Islet of Langerhans (tissue), 1 donor: ENCODE results near the gene SYT5.
"Not testable (repeated sequence)": the region's sequence is repeated elsewhere in the genome, so short reads cannot be mapped to it uniquely, and the experiment has no call there.

Experiments
- FAIRE-seq: peaks from one replicate; lab custom pipeline; 2011; peaks lifted over from hg19 to GRCh38; lab: Jason Lieb, UNC

SYT5 gene

DNA sequence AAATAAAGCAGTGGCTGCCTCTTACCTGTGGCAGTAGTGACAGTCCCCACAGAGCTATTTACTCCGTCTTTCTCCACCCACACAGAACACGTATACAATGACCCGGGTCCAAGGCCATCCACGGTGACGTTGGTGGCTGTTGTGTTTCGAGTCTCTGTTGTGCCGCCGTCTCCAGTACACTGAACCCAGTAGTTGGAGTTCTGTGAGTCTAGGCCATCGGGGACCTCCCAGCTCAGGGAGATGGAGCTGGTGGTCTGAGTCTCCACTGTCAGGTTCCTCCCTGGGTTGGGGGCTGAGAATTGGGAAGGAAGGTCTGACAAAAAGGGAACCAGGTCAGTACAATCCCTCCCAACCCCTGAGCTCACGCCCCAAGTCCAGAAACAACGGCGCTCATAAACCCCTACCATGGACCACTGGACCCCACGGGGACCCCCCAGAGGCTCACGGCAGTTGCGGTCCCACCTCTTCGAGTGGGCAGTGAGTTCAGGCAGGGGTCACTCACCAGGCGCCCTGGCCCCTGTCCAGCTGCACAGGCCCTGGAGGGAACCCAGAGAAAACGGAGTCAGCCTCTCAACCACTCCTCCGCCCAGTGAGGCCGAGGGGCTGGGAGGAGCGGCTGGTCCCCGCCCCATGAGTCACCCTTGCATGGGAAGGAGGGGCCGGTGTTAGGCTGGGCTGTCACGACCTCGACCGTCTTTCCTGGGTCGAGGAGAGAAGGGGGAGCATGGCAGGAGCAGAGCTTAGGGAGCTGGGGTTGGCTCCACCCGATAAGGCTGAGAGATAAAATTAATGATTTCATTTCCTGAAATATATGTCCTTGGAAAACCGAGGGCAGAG, 26.8 kb upstream of the SYT5 start:
- no peak for FAIRE-seq

DNA sequence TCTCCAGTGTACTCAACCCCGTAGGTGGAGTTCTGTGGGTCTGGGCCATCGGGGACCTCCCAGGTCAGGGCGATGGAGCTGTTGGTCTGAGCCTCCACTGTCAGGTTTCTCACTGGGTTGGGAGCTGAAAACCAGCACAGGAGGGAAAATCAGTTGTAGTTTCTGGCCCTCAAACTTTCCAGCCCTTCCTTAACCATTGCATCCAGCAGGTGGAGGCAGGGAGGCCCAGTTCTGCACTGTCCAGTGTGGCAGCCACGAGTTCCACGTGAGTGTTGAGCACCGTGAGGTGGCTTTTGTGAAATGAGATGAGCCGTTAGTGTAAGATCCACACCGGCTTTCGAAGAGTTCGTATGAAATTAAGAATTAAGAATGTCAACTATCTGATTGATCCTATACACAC, 22.1 kb upstream of the SYT5 start:
- not testable (repeated sequence) for FAIRE-seq

- FAIRE-seq: no peak
Observed at GRCh38 chr19:55199620-55200204, 19.6 kb upstream of the SYT5 start.

GRCh38 chr19:55198651-55199050, 18.6 kb upstream of the SYT5 start:
- FAIRE-seq: no peak

DNA sequence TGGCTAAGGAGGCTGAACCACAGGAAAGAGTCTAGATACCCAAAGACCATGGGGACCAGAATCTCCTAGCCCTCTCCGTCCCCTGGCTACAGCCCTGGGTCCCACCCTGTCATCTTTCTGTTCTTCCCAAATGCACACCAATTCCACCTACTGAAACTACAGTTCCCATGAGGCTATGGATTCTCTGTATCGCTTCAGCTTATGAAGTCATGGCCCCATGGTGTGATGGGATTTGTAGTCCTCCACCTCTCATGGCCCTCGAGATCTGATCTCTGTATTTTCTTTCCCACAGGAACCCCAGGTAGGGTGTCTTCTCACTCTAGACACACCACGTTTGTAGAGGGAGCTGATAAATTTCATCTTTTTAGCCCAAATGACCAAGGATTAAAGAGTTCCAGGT, 17.4 kb upstream of the SYT5 start:
- FAIRE-seq: no peak

DNA sequence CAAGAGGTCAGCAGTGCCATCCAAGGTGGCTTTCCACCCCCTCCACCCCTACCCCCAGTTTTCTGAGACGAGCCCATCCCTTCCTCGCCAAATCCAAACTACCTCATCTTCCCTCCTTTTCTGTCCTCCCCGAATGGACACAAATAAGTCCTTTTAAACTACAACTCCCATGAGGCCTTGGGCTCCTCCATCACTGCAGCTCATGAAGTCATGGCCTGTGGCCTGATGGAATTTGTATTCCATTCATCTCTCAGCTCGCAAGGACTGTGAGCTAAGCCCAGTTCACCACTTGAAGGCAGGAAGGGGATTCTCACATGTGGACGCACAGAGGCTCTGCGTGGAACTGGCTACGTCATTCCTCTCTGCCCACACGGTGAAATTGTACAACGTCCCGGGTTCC, 16.7 kb upstream of the SYT5 start:
- FAIRE-seq: no peak

GRCh38 chr19:55193481-55193880, 13.4 kb upstream of the SYT5 start:
- FAIRE-seq: no peak

GRCh38 chr19:55189403-55189835, 9.3 kb upstream of the SYT5 start:
- FAIRE-seq: no peak

GRCh38 chr19:55188625-55189024, 8.5 kb upstream of the SYT5 start:
- no peak for FAIRE-seq

- FAIRE-seq: no peak
Observed at GRCh38 chr19:55186080-55186479, 6.0 kb upstream of the SYT5 start.

- FAIRE-seq: no peak
Observed at GRCh38 chr19:55181740-55182139, 1.7 kb upstream of the SYT5 start.

DNA sequence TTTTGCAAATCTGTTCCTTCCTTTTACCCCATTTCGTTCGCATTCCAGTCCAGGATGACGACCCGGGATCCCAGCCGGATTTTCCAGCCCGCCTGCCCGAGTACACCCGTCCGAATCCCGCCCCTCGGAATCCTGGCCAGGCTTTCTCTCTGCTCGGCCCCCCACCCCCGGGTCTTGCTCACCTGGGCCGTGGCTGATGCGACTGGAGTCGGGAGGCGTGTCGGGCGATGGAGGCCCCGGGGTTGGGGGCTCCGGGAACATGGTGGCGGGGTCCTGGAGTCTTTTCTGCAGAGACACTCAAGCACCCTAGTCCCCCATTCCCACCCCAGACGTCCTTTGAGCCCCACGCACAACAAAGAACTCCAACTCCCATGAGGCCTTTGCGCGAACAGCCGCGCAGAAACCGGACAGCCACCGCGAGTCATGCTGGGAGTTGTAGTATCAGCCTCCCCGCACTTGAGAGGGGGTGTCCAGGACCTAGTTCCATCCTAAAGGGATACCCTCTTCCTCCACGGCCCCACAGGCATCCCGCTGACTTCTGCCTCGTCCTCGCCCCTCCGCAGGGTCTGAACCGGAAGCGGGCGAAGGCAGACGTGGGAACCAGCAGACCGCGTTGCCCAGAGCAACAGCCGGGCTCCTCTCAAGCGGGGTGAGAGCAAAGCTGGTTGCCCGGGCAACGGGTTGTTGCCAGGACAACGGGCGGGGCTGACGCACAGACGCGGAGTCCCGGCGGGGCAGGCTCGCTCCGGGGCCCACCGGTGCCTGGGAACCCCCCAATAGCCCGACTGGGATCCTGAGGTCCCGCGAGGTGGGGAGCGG, 1.1 kb downstream of the SYT5 start:
- no peak for FAIRE-seq

- no peak for FAIRE-seq
Observed at GRCh38 chr19:55176076-55176475, 4.0 kb downstream of the SYT5 start.

DNA sequence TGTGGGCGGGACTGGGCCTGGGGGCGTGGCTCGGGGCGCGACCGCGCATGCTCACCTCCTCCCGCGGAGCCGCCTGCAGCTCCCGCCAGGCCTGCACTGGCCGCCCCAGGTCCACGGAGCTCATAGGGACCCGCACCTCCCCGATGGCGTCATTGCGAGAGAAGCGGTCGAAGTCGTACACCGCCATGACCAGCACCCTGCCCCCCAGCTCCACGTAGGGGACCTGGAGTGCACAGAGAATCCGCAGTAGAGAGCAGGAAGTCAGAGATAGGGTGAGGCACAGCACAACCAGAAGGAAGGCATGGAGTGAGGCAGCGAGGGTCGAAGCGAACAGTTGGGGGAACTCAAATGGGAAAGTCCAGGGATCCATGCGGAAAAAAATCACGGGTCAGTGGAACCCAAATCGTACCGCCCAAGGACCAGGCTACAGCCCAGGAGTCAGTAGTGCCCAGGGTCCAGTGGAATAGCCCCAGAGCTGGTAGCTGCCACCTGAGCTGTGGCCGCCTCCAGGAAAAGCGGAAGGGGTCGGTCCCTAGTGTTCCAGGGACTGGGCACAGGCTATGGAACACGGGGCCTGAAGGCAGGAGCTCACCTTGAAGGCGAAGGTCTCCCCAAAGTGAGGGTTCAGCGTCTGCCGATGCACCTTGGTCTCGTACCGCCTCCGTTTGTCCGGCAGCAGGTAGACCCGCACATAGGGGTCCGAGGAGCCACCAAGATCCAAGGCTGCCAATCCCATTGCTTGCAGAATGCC, 4.8 kb downstream of the SYT5 start:
- FAIRE-seq: no peak

DNA sequence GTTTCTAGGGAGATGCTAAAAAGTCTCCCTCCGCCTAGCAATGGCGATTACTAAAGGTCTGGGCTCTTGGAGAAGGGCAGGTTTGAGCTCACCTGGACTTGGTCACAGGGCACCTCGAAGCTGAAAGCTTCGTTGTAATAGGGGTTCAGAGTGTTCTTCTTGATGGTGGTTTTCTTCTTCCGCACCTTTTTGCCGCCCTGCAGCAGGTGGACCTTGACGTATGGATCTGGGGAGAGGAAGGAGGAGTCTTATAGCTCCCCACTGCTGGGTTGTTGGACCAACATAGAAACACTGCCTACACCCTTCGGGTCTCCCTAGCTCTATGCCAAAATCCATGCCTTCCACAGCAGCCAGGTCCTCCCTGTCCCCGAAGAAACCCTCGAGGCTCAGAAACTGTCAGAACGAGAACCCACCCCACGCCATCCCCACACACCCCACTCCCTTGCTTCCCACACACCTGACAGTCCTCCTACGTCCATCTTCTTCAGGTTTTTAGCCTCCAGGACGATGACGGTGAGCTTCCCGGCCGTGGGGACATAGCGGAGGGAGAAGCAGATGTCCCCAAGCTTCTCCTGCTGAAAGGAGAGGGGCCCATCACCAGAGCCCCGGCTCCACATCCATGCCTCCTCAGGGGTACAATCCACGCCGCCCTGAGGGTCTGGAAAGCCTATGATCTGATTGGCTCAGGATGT, 5.5 kb downstream of the SYT5 start:
- no peak for FAIRE-seq

DNA sequence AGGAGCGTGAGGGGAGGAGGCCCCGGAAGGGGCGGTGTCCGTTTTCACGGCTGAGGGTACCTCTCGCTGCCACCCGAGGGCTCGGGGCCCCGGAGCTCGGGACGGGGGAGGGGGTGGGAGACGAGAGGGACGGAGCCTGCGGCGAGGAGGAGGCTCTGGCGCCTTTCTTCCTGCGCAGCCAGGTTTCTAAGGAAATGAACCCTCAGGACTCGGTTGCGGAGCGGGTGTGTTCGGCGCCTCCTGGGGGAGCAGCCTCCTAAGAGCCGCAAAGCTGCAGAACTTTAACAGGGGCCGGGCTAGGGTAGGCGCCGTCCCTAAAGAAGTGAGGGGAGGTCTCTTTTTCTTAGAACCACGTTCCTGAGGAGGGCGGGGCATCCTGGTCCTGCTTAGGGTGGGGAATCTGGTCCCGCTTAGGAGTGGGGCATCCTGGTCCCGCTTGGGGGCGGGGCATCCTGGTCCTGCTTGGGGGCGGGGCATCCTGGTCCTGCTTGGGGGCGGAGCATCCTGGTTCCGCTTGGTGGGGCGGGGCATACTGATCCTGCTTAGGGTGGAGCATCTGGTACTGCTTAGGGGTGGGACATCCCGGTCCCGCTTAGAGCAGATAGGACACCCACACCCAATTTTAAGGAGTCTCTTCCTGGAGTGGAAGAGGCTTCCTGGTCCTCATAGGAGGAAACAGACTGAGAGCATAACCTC, 6.2 kb downstream of the SYT5 start:
- FAIRE-seq: no peak

- FAIRE-seq: no peak
Observed at GRCh38 chr19:55173186-55173713, 6.8 kb downstream of the SYT5 start.

GRCh38 chr19:55172741-55173140, 7.3 kb downstream of the SYT5 start:
- FAIRE-seq: no peak

- FAIRE-seq: not testable (repeated sequence)
Observed at GRCh38 chr19:55172318-55172717, 7.8 kb downstream of the SYT5 start.

DNA sequence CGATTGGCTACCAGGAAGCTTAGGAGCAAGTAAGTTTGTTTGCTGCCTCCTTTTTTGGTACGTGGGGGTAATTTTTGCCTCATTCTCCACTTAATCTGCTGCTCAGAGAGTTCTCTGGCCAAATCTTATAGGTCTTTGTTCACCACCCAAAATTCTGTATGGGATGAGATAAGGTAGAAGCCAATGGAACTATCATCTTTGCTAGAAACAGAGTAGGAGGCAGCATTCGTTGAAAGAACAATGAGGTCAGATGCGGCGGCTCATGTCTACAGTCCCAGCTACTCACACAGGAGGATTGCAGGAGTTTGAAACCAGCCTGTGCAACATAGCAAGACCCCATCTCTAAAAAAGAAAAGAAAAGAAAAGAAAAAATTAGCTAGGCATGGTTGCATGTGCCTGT, 8.6 kb downstream of the SYT5 start:
- no peak for FAIRE-seq

DNA sequence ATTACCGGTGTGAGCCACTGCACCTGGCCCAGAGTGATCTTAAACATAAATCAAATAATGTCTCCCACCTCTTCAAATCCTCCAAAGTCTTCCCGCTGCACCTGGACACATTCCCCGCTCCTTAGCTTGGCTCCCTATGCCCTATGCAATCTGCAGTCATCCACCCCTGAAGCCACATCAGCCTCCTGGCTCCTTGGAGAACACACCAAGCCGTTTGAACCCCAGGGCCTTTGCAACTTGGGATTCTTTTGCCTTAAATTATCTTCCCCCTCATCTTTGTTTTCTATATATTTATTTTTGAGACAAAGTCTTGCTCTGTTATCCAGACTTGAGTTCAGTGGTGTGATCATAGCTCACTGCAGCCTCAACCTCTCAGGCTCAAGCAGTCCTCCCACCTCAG, 11.0 kb downstream of the SYT5 start:
- FAIRE-seq: no peak
